Ecto neural progenitor cell (in vitro differentiated cells): ENCODE measurements around the gene GINS1.
"Not testable (repeated sequence)": the region's sequence is repeated elsewhere in the genome, so short reads cannot be mapped to it uniquely, and the experiment has no call there.

ENCODE experiments used
- DNase-seq: peaks from one replicate; pipeline ENCODE4 v3.0.0-alpha.2; 2018; ENCODE audit warnings: low spot score

GINS1 gene

GRCh38 chr20:25389858-25390537 is 17.5 kb upstream of the GINS1 start:
- peak; percentile 80 for DNase-seq

GRCh38 chr20:25390538-25391528 is 16.6 kb upstream of the GINS1 start, which contains the start of gene ABHD12:
Gene ABHD12, minus strand, starts transcription at chr20:25390835. Its CDS starts 132 bp downstream, at chr20:25390703.
- DNase-seq = peak; percentile 98

GRCh38 chr20:25394276-25394675 is 13.2 kb upstream of the GINS1 start:
- no peak for DNase-seq

- DNase-seq = no peak
These were observed 12.5 kb upstream of the GINS1 start for GRCh38 chr20:25394996-25395395.

GRCh38 chr20:25397096-25397495 is 10.4 kb upstream of the GINS1 start:
- DNase-seq = no peak

- DNase-seq = no peak
These were observed 9.7 kb upstream of the GINS1 start for GRCh38 chr20:25397821-25398220.

GRCh38 chr20:25398376-25399036 is 9.0 kb upstream of the GINS1 start:
- DNase-seq = no peak

- no peak for DNase-seq
These were observed 8.4 kb upstream of the GINS1 start for GRCh38 chr20:25399037-25399430.

GRCh38 chr20:25400291-25400732 is 7.2 kb upstream of the GINS1 start:
- not testable (repeated sequence) for DNase-seq

GRCh38 chr20:25402583-25402982 is 4.9 kb upstream of the GINS1 start:
- DNase-seq = no peak

- DNase-seq = no peak
These were observed 686 bp downstream of the GINS1 start for GRCh38 chr20:25408170-25408547.

GRCh38 chr20:25408890-25409289 is 1.4 kb downstream of the GINS1 start:
- DNase-seq = no peak

- no peak for DNase-seq
These were observed 11.3 kb downstream of the GINS1 start for GRCh38 chr20:25418776-25419175.

- DNase-seq = no peak
These were observed 13.6 kb downstream of the GINS1 start for GRCh38 chr20:25421102-25421501.

- DNase-seq = no peak
These were observed 14.6 kb downstream of the GINS1 start for GRCh38 chr20:25422032-25422431.

- no peak for DNase-seq
These were observed 17.1 kb downstream of the GINS1 start for GRCh38 chr20:25424536-25424935.

GRCh38 chr20:25437153-25437581 is 29.7 kb downstream of the GINS1 start:
- DNase-seq = peak; percentile 46

GRCh38 chr20:25439328-25439727 is 31.9 kb downstream of the GINS1 start:
- no peak for DNase-seq

GRCh38 chr20:25444556-25444955 is 37.1 kb downstream of the GINS1 start:
- DNase-seq = no peak

GRCh38 chr20:25447671-25448070 is 40.2 kb downstream of the GINS1 start:
- no peak for DNase-seq

GRCh38 chr20:25452333-25452732 is 44.9 kb downstream of the GINS1 start:
- no peak for DNase-seq

GRCh38 chr20:25453035-25453810 is 45.8 kb downstream of the GINS1 start:
- DNase-seq = no peak
